Progenitor cell of endocrine pancreas (in vitro differentiated cells): ENCODE data around the gene SYNPO. TPM values are rescaled to one million over a fixed set of nuclear protein-coding genes. Genes with fewer than 3 reads are reported as not detected.

ENCODE experiments used
- DNase-seq: peaks from one replicate; pipeline ENCODE4 v3.0.0; 2021; ENCODE audit warnings: low spot score; ENCODE audit not compliant: unreplicated experiment
- H3K27ac Mint-ChIP-seq: 2 replicates; pipeline ENCODE4 v1.8.0; 2021; ENCODE audit warnings: mild to moderate bottlenecking, moderate library complexity, mixed read lengths
- H3K27me3 Mint-ChIP-seq: 2 replicates; pipeline ENCODE4 v1.8.0; 2021; ENCODE audit warnings: mixed read lengths
- H3K36me3 Mint-ChIP-seq: 2 replicates; pipeline ENCODE4 v1.8.0; 2022; ENCODE audit warnings: mixed read lengths; ENCODE audit not compliant: insufficient read depth
- H3K4me1 Mint-ChIP-seq: 2 replicates; pipeline ENCODE4 v1.8.0; 2021; ENCODE audit warnings: low read depth, mixed read lengths
- H3K4me3 Mint-ChIP-seq: 2 replicates; pipeline ENCODE4 v1.8.0; 2021; ENCODE audit warnings: low read depth, mild to moderate bottlenecking, moderate library complexity, mixed read lengths
- H3K9me3 Mint-ChIP-seq: 2 replicates; pipeline ENCODE4 v1.8.0; 2021; ENCODE audit warnings: low read depth, mixed read lengths
- total RNA-seq: library from RNA; stranded (reverse); gene quantifications from 2 replicates; pipeline ENCODE4 v1.2.1, GENCODE V29; 2021
- TF ChIP-seq, protein P1 (sequence below): fragments of 200-600 bp; sonication (generic); IDR thresholded peaks from one replicate; pipeline ENCODE4 v1.5.0; 2021; ENCODE audit warnings: antibody characterized with exemption, mild to moderate bottlenecking; ENCODE audit not compliant: unreplicated experiment

The SYNPO gene
- total RNA-seq, 1 donor from 2014 or later, result 1.5 TPM

DNA sequence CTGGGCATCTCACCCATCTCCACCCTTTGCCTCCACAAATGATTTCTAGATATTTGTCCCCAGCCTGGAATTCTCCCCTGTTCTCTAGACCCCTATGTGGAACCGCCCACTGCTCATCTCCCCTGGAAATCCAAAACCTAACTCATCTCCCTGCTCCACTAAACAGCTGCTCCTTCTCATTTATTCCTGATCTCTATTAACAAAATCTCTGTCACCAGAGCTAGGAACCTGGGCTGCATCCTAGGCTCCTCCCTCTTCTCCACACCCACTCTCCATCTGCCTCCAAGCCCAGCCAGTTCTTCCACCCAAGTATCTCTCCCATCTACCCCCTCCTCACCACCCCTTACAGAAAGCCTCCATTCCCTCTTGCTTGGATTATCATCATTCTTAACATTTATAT lies 24.0 kb upstream of the SYNPO start:
- H3K27me3 Mint-ChIP-seq, result peaks cover 28% of the 10 kb centered on the region
- H3K4me1 Mint-ChIP-seq, result peaks cover 8% of the 10 kb centered on the region
- no peaks in the 10 kb centered on the region for H3K36me3 Mint-ChIP-seq
- no peak overlapping the region for H3K4me3 Mint-ChIP-seq
- no peak overlapping the region for H3K27ac Mint-ChIP-seq
- TF ChIP-seq, protein P1, sequence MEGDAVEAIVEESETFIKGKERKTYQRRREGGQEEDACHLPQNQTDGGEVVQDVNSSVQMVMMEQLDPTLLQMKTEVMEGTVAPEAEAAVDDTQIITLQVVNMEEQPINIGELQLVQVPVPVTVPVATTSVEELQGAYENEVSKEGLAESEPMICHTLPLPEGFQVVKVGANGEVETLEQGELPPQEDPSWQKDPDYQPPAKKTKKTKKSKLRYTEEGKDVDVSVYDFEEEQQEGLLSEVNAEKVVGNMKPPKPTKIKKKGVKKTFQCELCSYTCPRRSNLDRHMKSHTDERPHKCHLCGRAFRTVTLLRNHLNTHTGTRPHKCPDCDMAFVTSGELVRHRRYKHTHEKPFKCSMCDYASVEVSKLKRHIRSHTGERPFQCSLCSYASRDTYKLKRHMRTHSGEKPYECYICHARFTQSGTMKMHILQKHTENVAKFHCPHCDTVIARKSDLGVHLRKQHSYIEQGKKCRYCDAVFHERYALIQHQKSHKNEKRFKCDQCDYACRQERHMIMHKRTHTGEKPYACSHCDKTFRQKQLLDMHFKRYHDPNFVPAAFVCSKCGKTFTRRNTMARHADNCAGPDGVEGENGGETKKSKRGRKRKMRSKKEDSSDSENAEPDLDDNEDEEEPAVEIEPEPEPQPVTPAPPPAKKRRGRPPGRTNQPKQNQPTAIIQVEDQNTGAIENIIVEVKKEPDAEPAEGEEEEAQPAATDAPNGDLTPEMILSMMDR, result no peak
- no peak for DNase-seq
- no peaks in the 10 kb centered on the region for H3K9me3 Mint-ChIP-seq

DNA sequence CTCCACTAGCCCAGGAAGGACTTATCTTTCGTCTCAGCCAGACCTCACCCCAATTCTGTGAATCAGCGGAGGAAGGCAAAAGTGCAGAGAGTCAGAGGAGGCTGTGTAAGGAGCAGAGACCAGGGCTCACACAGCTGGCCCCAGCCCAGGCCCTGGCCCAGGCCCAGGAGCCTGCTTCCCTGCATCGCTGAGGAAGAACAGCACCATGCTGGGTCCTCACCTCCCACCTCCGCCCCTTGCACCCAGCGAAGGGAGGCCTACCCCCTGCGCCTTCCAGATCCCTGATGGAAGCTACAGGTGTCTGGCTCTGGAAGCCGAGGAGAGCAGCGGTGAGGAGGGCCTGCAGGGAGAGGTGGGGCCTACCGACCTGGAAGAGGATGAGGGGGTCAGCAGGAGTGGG lies 22.3 kb upstream of the SYNPO start:
- DNase-seq, result no peak
- H3K4me3 Mint-ChIP-seq, result no peak overlapping the region
- H3K27ac Mint-ChIP-seq, result no peak overlapping the region
- peaks cover 8% of the 10 kb centered on the region for H3K4me1 Mint-ChIP-seq
- H3K9me3 Mint-ChIP-seq, result no peaks in the 10 kb centered on the region
- no peaks in the 10 kb centered on the region for H3K36me3 Mint-ChIP-seq
- TF ChIP-seq, protein P1, result no peak
- peaks cover 33% of the 10 kb centered on the region for H3K27me3 Mint-ChIP-seq

DNA sequence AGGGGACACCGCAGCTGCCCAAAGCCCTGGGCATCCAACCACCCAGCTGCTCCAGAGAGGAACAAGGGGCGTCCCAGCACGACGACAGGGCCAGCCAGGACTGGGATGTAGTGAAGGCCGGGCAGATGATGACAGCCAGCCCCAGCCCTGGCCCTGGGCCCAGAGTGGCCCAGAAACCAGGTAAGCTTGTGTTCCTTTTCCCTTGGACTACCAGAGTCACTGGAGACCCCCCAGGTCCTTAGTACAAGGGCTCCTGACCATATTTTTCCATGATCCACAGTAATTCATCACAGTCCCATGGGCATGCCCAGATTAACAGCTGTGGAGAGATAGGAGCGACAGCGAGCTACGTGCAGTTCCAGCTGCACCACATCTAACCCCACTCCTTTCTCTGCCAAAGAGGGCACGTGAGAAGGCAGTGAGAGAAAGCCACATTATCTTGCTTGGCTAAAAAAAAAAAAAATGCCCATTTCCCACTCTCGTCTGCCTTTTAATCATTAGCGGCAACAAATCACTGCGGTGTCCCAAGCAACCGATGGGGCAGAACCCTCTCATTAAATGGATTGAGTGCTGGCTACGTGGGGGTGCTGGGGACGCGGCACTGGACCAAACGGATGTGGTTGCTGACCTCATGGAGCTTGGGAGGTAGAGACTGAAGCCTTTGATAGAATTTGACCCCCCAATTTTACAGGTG lies 21.7 kb upstream of the SYNPO start:
- TF ChIP-seq, protein P1, result no peak
- H3K36me3 Mint-ChIP-seq, result no peaks in the 10 kb centered on the region
- peaks cover 8% of the 10 kb centered on the region for H3K4me1 Mint-ChIP-seq
- DNase-seq, result no peak
- peaks cover 34% of the 10 kb centered on the region for H3K27me3 Mint-ChIP-seq
- no peak overlapping the region for H3K27ac Mint-ChIP-seq
- H3K9me3 Mint-ChIP-seq, result no peaks in the 10 kb centered on the region
- no peak overlapping the region for H3K4me3 Mint-ChIP-seq

DNA sequence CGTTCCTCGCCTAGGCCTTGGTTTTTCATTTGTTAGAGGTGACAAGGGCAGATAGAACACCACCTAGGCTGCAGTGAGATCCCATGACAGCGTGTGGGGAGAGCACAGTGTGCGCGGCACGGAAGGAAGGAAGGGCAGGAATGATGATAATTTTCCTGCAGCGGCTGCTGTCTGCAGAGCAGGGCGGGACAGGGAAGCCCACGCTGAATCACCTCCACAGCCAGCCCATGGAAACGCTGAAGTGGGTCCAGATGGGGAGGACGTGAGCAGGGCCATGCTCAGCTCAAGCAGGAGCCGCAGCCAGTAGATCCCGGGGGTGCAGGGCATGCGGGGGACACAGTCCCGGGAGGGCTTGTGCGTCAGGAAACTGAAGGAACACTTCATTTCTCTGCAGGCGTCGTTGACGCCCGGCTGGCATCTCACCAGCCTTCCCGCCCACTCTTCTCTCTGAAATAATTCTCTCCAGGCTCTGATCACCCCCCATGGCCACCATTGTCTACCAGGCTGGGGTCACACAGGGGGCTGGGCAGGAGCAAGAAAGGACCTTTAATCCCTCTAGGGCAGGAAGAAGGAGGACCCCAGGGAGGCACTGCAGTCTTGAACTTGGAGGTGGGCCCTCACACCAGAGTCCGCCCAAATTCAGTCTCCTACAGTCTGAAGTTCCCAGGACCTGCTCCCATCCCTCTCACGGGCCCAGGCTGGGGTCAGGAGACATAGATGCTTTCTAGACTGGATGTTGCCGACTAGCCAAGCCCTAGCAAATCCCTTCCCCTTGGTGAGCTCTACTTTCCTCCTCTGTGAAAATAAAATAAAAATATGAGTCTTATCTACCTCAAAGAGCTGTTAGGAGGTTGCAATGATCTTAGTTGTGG lies 20.9 kb upstream of the SYNPO start:
- TF ChIP-seq, protein P1, result no peak
- DNase-seq, result no peak
- H3K4me3 Mint-ChIP-seq, result no peak overlapping the region
- H3K27ac Mint-ChIP-seq, result no peak overlapping the region
- peaks cover 41% of the 10 kb centered on the region for H3K27me3 Mint-ChIP-seq
- no peaks in the 10 kb centered on the region for H3K36me3 Mint-ChIP-seq
- no peaks in the 10 kb centered on the region for H3K9me3 Mint-ChIP-seq
- peaks cover 11% of the 10 kb centered on the region for H3K4me1 Mint-ChIP-seq

DNA sequence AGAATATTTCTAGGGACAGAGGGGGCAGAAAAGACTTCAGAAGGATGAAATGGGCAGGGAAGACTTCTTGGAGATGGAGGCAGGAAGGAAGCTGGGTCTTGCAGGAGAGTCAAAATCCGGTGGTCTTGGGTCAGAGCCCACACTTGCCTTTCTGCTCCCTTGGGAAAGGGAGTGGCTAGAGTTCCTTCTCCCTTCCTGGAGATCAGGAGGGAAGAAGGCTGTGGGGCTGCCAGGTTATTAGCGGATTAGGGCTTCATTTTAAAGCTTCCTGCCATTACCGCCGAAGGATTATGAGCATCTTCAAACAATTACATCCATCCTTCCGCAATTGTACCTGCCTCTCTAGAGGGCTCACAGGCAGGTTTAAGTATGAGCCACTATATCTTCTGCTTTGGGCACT lies 19.2 kb upstream of the SYNPO start:
- Mint-ChIP-seq H3K4me1 (peaks cover 6% of the 10 kb centered on the region), H3K27ac (no peak overlapping the region), H3K9me3 (no peaks in the 10 kb centered on the region), H3K4me3 (no peak overlapping the region), H3K27me3 (peaks cover 46% of the 10 kb centered on the region), H3K36me3 (no peaks in the 10 kb centered on the region)
- DNase-seq, result no peak
- TF ChIP-seq, protein P1, result no peak
